GM12891 (cell line): ENCODE results near the gene LYPD3.

Experiments
- POLR2A ChIP-seq: IDR thresholded peaks from 2 replicates; pipeline ENCODE4 v1.6.1; 2011; ENCODE audit warnings: low read depth, low read length, control low read depth
- POLR2AphosphoS5 ChIP-seq: IDR thresholded peaks from 2 replicates; pipeline ENCODE4 v1.6.1; 2011; ENCODE audit warnings: low read depth, low read length, control low read depth
- TAF1 ChIP-seq: IDR thresholded peaks from 2 replicates; pipeline ENCODE4 v1.6.1; 2011; ENCODE audit warnings: low read depth, low read length, control low read depth

GRCh38 chr19:43510713-43511112, 45.3 kb upstream of the LYPD3 start:
- TF ChIP-seq POLR2AphosphoS5 (no peak), POLR2A (no peak), TAF1 (no peak)
